Measurements from ENCODE around the gene MLPH.
A peak's percentile ranks its signal among the peaks of the same experiment; 100 is the strongest.

The MLPH gene

DNA sequence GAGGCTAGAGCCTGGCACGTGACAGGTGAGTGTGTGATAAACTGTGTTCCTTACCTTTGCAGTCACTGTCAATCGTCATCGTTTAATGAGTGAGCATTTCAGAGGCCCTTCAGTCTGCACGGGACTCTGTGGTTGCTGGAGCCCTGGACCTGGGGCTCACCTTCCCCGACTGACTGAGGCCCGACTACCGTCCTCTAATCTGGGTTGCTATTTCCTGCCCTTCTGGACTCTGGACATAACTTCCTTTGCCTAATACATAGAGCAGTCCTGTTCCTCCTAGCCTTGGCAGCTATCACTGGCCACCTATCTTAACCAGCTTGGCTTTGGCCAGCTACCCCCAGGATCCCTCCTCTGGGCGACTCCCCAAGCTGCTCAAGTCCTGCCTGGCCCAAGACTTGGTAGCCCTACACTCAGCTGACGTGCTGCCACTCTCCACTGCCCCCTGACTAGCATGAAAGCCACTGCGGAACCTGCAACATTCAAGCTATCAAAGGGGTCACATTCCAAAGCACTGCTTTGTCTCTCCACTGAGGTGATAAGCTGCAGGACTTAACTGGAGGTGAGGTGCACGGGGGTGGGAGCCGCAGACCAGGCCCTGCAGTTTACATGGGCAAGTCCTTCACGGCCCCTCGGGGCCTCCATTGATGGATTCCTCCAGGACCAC is 114.5 kb downstream of the MLPH start:
- H3K27ac Mint-ChIP-seq: no peak overlapping the region
- no peak for DNase-seq
- peaks cover 14% of the 10 kb centered on the region for H3K27me3 Mint-ChIP-seq
- no peak overlapping the region for H3K4me3 Mint-ChIP-seq
- no peaks in the 10 kb centered on the region for H3K9me3 Mint-ChIP-seq
- peaks cover 25% of the 10 kb centered on the region for H3K4me1 Mint-ChIP-seq
- no peaks in the 10 kb centered on the region for H3K36me3 Mint-ChIP-seq
- CTCF ChIA-PET: interaction anchor here (0.7 to 1.6 kb wide), 3 partner anchors 20 to 143 kb away, joined by 3 to 6 read pairs (median 6); no protein-coding TSS in a partner anchor

DNA sequence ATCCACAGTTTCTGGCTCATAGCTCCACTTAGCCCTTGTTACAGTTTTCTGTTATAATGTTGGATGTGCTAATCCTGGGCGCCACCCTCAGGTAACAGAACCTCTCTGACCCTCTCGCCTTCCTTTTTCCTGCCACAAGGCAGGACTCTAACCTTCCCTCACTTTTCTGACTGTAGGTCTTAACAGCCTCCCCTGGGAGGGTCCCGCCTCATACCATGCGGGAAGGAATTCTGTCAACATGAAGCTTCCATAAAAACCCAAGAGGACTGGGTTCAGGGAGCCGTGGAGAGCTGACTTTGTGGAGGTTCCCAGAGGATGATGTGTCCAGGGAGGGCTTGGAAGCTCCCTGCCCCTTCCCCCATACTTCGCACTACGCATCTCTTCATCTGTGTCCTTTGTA is 115.4 kb downstream of the MLPH start:
- H3K36me3 Mint-ChIP-seq: no peaks in the 10 kb centered on the region
- peaks cover 25% of the 10 kb centered on the region for H3K4me1 Mint-ChIP-seq
- CTCF ChIA-PET: interaction anchor here (0.7 to 1.6 kb wide), 6 partner anchors 12 to 142 kb away, joined by 3 to 6 read pairs (median 3); partner anchors contain the start of gene RAB17
- no peak for DNase-seq
- H3K27ac Mint-ChIP-seq: no peak overlapping the region
- H3K9me3 Mint-ChIP-seq: no peaks in the 10 kb centered on the region
- H3K27me3 Mint-ChIP-seq: peaks cover 14% of the 10 kb centered on the region
- no peak overlapping the region for H3K4me3 Mint-ChIP-seq

DNA sequence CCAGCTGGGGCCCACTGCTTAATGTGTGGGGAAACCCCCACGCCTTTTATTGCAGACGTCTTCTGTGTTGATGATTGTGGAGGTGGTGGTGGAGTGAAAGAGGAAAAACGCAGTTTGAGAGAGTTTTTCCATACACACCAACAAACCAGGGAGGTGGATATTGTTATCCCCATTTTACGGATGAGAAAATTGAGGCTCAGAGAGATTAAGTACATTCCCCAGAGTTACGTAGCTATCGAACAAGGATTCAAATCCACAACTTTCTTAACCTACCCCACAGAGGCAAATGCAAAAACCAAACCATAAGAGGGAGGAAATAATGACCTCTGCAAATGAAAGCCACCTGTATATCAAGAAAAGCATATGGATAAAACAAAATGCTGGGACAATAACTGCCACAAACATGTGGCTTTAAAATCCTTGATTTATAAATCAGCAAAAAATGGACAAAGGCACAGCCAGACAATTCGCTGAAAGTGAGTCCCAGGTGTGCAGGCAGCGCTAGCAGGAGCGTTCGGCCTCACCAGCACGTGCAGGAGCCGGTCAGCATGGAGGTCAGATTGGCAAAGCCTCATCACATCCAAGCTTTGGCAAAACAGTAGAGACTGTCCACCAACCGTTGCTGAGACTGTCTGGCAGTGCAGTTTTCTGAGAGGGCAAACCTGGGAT is 116.1 kb downstream of the MLPH start:
- no peak for DNase-seq
- Mint-ChIP-seq H3K4me3 (peak overlapping the region; percentile 29), H3K27ac (peak overlapping the region; percentile 87), H3K36me3 (no peaks in the 10 kb centered on the region), H3K9me3 (no peaks in the 10 kb centered on the region), H3K4me1 (peaks cover 25% of the 10 kb centered on the region), H3K27me3 (peaks cover 14% of the 10 kb centered on the region)
- CTCF ChIA-PET: interaction anchor here (0.8 to 1.6 kb wide), 5 partner anchors 11 to 142 kb away, joined by 3 to 6 read pairs (median 3); partner anchors contain the start of gene RAB17

DNA sequence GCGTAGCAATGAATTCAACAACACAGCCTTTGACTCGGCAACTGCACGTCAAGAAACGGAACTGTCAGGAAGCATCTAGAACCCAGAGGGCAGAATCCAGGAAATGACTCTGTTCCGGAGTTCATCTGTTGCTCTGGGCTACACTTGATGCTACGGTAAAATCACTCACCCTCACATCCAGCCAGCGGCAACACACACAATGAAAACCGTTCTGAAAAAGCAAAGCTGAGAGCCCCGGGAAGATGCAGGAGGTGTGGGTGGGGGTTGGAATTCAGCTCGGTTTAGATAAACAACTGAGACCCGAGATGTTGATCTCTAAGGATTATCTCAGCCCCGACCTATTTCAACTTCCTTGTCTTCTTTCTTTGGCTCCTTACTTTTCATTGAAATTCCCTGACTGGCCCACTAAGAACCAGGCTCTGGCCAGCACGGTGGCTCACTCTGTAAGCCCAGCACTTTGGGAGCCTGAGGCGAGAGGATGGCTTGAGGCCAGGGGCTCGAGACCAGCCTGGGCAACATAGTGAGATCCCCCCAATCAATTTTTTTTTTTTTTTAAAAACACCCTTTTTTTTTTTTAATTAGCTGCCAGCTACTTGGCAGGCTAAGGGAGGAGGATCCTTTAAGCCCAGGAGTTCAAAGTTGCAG is 116.8 kb downstream of the MLPH start:
- H3K36me3 Mint-ChIP-seq: no peaks in the 10 kb centered on the region
- CTCF ChIA-PET: interaction anchor here (0.8 to 1.2 kb wide), 3 partner anchors 13 to 32 kb away, joined by 3 to 7 read pairs (median 5); no protein-coding TSS in a partner anchor
- peaks cover 25% of the 10 kb centered on the region for H3K4me1 Mint-ChIP-seq
- H3K27me3 Mint-ChIP-seq: peaks cover 14% of the 10 kb centered on the region
- no peaks in the 10 kb centered on the region for H3K9me3 Mint-ChIP-seq
- H3K27ac Mint-ChIP-seq: peak overlapping the region; percentile 87
- H3K4me3 Mint-ChIP-seq: peak overlapping the region; percentile 29
- peak; percentile 68 for DNase-seq

DNA sequence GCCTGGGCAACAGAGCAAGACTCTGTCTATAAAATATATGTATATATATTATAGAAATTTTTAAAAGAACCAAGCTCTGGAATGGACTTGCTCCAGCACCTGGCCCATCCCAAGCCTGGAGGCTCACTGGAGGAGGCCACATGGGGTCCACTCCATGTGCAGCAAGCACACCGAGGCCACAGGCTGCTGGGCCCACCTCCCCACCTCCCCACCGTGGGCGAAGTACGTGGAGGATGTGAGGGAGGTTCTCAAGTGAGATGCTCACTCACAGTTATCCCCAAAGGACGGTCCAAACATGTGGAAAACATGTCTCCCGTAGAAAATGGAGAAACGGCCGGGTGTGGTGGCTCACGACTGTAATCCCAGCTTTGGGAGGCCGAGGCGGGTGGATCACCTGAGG is 117.3 kb downstream of the MLPH start:
- H3K27me3 Mint-ChIP-seq: peaks cover 18% of the 10 kb centered on the region
- H3K36me3 Mint-ChIP-seq: no peaks in the 10 kb centered on the region
- no peak overlapping the region for H3K27ac Mint-ChIP-seq
- H3K4me3 Mint-ChIP-seq: no peak overlapping the region
- H3K9me3 Mint-ChIP-seq: no peaks in the 10 kb centered on the region
- CTCF ChIA-PET: interaction anchor here (0.8 to 1.2 kb wide), 3 partner anchors 13 to 32 kb away, joined by 3 to 7 read pairs (median 5); no protein-coding TSS in a partner anchor
- H3K4me1 Mint-ChIP-seq: peaks cover 25% of the 10 kb centered on the region
- DNase-seq: no peak
